ENCODE results near the gene COPS3. TPM values are rescaled to one million over a fixed set of nuclear protein-coding genes. Genes with fewer than 3 reads are reported as not detected.

COPS3 gene
- total and polyA plus RNA-seq, 4 donors: 32.5 to 40.3 (median 39.2) TPM

DNA sequence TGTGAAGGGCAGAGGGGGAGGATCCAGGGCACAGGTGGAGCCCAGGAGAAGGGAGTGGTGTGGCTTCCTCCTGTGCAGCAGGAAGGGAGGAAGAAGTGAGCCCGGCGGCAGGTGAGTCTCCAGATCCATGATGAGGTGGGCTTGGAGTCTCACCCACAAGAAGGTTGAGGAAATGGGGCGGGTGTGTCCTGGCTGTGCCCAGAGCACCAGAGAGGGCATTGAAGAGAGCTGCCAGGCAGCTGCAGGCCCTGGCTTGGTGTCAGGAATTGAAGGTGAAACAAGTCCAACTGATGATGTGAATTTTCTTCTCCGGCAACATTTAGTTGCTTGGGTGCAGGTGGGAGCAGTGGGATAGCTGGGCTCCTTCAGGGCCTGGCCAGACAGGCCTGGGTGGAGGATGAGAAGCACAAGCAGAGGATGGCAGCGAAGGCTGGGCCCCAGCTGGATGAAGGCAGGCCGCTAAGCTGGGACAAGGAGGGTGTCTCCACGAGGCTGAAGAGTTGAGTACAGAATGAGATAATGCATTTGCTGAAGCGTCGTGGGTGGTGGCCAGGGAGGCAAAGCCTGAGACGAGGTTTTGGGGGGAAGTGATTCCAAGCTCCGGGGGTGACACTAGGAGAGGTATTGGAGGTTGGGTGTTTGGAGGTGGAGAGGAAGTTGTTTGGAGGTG lies 40.4 kb upstream of the COPS3 start:
- H3K4me1 ChIP-seq (ENCODE audit: control insufficient read depth in 1 of 2, insufficient read depth in 2 of 2, low read length in 2 of 2): no peaks in the 10 kb centered on the region
- H3K4me3 ChIP-seq (ENCODE audit: low read length in 2 of 2): no peak overlapping the region
- no peaks in the 10 kb centered on the region for H3K27me3 ChIP-seq (ENCODE audit: control insufficient read depth in 1 of 2, insufficient read depth in 2 of 2, low read length in 1 of 2)
- WGBS, 2 donors: 85 to 88% methylated on average over 11 of the region's 11 CpGs
- ATAC-seq (ENCODE audit: low FRiP score) (no peak), DNase-seq (peak in 1 of 2 donors; percentile 58)
- intact Hi-C loops (cut with DNase I): no loop called here
- H3K27ac ChIP-seq (ENCODE audit: low read depth in 1 of 2, low read length in 2 of 2): no peak overlapping the region
- H3K36me3 ChIP-seq (ENCODE audit: control insufficient read depth in 1 of 2, insufficient read depth in 2 of 2, low read length in 1 of 2): no peaks in the 10 kb centered on the region
- H3K9me3 ChIP-seq (ENCODE audit: control insufficient read depth, low read length): no peaks in the 10 kb centered on the region

DNA sequence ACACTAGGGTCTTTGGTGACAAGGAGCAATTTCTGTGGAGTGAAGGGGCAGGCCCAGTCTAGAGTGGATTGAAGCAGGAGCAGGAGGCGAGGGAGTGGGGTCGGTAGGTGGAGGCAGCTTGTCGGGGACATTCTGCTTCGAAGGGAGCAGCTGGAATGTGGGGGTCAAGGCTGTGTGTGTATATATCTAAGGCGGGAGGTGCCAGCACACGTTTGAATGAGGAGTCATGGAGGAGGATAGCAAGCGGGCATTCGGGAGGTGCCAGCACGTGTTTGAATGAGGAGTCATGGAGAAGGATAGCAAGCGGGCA lies 39.8 kb upstream of the COPS3 start:
- H3K27me3 ChIP-seq (ENCODE audit: control insufficient read depth in 1 of 2, insufficient read depth in 2 of 2, low read length in 1 of 2): no peaks in the 10 kb centered on the region
- no peaks in the 10 kb centered on the region for H3K36me3 ChIP-seq (ENCODE audit: control insufficient read depth in 1 of 2, insufficient read depth in 2 of 2, low read length in 1 of 2)
- no peaks in the 10 kb centered on the region for H3K9me3 ChIP-seq (ENCODE audit: control insufficient read depth, low read length)
- ATAC-seq (ENCODE audit: low FRiP score) (no peak), DNase-seq (peak in 1 of 2 donors; percentile 51)
- intact Hi-C loops (cut with DNase I): no loop called here
- no peaks in the 10 kb centered on the region for H3K4me1 ChIP-seq (ENCODE audit: control insufficient read depth in 1 of 2, insufficient read depth in 2 of 2, low read length in 2 of 2)
- no peak overlapping the region for H3K27ac ChIP-seq (ENCODE audit: low read depth in 1 of 2, low read length in 2 of 2)
- 89 to 90% methylated on average over 10 of the region's 10 CpGs for WGBS, 2 donors
- no peak overlapping the region for H3K4me3 ChIP-seq (ENCODE audit: low read length in 2 of 2)

DNA sequence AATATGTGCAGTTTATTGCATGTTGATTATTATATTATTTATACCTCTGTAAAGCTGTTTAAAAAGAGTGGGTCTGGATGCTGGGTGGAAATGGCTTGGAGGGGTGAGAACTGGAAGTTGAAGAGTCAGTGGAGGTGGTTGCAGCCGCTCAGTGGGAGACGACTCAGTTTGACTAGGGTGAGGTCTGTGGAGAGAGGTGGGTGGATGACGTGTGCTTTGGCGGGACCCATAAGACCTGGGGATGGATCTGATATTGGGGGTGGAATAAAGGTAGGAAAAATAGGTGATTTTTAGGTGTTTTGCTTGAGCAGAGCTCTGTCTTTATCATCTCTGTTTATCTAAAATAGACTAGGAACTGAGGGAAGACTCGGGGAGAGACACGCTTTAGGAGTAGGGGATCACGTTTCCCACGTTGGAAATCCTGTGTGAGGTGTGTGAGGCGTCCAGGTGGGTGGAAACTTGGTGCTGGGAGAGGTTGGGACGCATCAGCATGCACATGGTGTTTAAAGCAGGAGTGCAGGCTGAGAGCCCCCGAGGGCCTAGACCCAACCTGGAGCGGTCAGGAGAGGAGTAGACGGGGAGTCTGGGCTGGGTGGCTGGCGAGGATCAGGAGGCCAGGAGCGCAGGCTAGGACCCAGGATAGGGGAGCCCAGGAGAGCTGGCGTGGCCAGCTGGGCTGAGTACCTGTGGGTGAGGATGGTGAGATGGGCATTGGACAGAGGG lies 39.3 kb upstream of the COPS3 start:
- DNase-seq (peak in 1 of 2 donors; percentile 24), ATAC-seq (ENCODE audit: low FRiP score) (no peak)
- no peaks in the 10 kb centered on the region for H3K9me3 ChIP-seq (ENCODE audit: control insufficient read depth, low read length)
- H3K4me1 ChIP-seq (ENCODE audit: control insufficient read depth in 1 of 2, insufficient read depth in 2 of 2, low read length in 2 of 2): no peaks in the 10 kb centered on the region
- H3K4me3 ChIP-seq (ENCODE audit: low read length in 2 of 2): no peak overlapping the region
- WGBS, 2 donors: 91 to 93% methylated on average over 16 of the region's 16 CpGs
- no peaks in the 10 kb centered on the region for H3K36me3 ChIP-seq (ENCODE audit: control insufficient read depth in 1 of 2, insufficient read depth in 2 of 2, low read length in 1 of 2)
- H3K27ac ChIP-seq (ENCODE audit: low read depth in 1 of 2, low read length in 2 of 2): no peak overlapping the region
- H3K27me3 ChIP-seq (ENCODE audit: control insufficient read depth in 1 of 2, insufficient read depth in 2 of 2, low read length in 1 of 2): no peaks in the 10 kb centered on the region
- intact Hi-C loops (cut with DNase I): no loop called here

DNA sequence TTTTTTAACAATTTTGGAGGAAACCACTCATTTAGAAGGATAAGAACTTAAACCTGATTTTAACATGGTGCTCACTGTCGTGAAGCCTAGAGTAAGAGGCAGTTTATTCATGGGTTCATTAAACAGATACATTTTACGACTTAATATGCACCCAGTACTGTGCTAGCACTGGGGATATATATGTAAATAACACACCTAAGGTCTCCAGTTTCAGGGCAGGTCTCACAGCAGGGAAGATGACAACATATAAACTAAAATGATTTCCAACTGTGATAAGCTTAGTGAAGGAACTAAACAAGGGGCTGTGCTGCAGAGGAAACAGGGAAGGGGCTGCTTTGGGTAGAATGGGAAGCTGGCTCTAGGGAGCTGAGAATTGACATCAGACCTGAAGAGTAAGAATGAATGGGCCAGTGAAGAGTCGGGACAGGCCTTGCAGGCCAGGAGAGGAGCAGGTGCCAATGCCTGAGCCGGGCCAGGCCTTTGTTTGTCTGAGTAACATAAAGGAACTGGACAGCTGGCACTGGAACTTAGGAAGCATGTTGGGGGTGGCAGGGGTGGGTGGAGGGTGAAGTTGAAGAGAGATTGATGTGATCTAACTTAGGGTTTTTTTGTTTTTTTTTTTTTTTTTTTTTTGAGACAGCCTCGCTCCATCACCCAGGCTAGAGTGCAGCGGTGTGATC lies 34.2 kb upstream of the COPS3 start:
- Histone ChIP-seq H3K36me3 (ENCODE audit: control insufficient read depth in 1 of 2, insufficient read depth in 2 of 2, low read length in 1 of 2) (no peaks in the 10 kb centered on the region), H3K4me3 (ENCODE audit: low read length in 2 of 2) (no peak overlapping the region), H3K4me1 (ENCODE audit: control insufficient read depth in 1 of 2, insufficient read depth in 2 of 2, low read length in 2 of 2) (no peaks in the 10 kb centered on the region), H3K27me3 (ENCODE audit: control insufficient read depth in 1 of 2, insufficient read depth in 2 of 2, low read length in 1 of 2) (no peaks in the 10 kb centered on the region), H3K9me3 (ENCODE audit: control insufficient read depth, low read length) (no peaks in the 10 kb centered on the region), H3K27ac (ENCODE audit: low read depth in 1 of 2, low read length in 2 of 2) (no peak overlapping the region)
- intact Hi-C loops (cut with DNase I): no loop called here
- ATAC-seq (ENCODE audit: low FRiP score) (no peak), DNase-seq (no peak)
- WGBS, 2 donors: 78 to 91% methylated on average over 6 of the region's 6 CpGs

GRCh38 chr17:17314501-17315071 lies 33.5 kb upstream of the COPS3 start:
- intact Hi-C loops (cut with DNase I): no loop called here
- no peaks in the 10 kb centered on the region for H3K36me3 ChIP-seq (ENCODE audit: control insufficient read depth in 1 of 2, insufficient read depth in 2 of 2, low read length in 1 of 2)
- H3K4me1 ChIP-seq (ENCODE audit: control insufficient read depth in 1 of 2, insufficient read depth in 2 of 2, low read length in 2 of 2): no peaks in the 10 kb centered on the region
- 81 to 83% methylated on average over 5 of the region's 5 CpGs for WGBS, 2 donors
- H3K4me3 ChIP-seq (ENCODE audit: low read length in 2 of 2): no peak overlapping the region
- no peaks in the 10 kb centered on the region for H3K9me3 ChIP-seq (ENCODE audit: control insufficient read depth, low read length)
- DNase-seq: no peak
- no peaks in the 10 kb centered on the region for H3K27me3 ChIP-seq (ENCODE audit: control insufficient read depth in 1 of 2, insufficient read depth in 2 of 2, low read length in 1 of 2)
- ATAC-seq (ENCODE audit: low FRiP score): no peak
- no peak overlapping the region for H3K27ac ChIP-seq (ENCODE audit: low read depth in 1 of 2, low read length in 2 of 2)

DNA sequence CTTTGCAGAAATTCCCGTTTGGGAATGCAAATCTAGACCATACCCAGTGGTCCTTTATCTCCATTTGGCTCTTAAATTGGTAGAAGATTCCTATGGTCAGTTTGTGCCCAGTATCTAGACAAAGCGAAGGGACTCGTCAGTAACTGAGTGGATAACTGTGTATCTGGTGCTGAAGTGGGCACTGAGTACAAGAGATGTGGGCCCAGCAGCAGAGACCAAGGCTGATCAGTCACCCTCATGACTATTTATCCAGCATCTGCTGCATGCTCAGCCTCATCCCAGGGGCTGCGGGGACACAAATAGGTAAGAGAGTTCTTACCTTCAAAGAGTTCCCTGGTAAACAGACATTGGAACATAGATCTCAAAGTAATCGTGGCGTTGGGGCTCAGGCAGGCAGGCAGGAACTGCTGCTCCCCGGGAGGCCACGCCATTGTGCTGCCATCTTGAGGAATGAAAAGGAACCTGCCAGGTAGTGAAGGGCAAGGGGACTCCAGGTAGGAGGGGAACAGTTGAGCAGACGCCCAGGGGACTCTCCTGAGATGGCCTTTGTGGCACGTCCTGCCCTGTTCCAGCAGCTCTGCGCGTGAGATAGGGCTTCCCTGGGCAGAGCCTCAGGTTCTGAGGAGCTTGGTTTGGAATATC lies 32.4 kb upstream of the COPS3 start:
- DNase-seq (no peak), ATAC-seq (ENCODE audit: low FRiP score) (no peak)
- Histone ChIP-seq H3K27me3 (ENCODE audit: control insufficient read depth in 1 of 2, insufficient read depth in 2 of 2, low read length in 1 of 2) (no peaks in the 10 kb centered on the region), H3K9me3 (ENCODE audit: control insufficient read depth, low read length) (no peaks in the 10 kb centered on the region), H3K4me3 (ENCODE audit: low read length in 2 of 2) (no peak overlapping the region), H3K27ac (ENCODE audit: low read depth in 1 of 2, low read length in 2 of 2) (no peak overlapping the region), H3K4me1 (ENCODE audit: control insufficient read depth in 1 of 2, insufficient read depth in 2 of 2, low read length in 2 of 2) (no peaks in the 10 kb centered on the region), H3K36me3 (ENCODE audit: control insufficient read depth in 1 of 2, insufficient read depth in 2 of 2, low read length in 1 of 2) (no peaks in the 10 kb centered on the region)
- WGBS, 2 donors: 57% methylated on average over 12 of the region's 12 CpGs
- intact Hi-C loops (cut with DNase I): no loop called here

DNA sequence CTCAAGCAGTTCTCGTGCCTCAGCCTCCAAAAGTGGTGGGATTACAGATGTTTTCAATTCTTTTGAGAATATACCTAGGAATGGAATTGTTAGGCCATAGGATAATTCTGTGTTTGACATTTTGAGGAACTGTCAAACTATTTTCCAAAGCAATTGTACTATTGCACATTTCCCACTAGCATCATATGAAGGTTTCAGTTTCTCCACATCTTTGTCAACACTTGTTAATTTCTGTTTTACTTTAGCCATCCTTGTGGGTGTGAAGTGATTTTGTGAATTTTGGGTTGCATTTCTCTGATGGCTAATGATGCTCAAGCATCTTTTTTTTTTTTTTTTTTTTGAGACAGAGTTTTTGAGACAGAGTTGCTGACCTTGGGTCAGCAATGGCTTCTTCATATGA lies 28.3 kb upstream of the COPS3 start:
- no peaks in the 10 kb centered on the region for H3K4me1 ChIP-seq (ENCODE audit: control insufficient read depth in 1 of 2, insufficient read depth in 2 of 2, low read length in 2 of 2)
- intact Hi-C loops (cut with DNase I): loop anchor here in 1 of 2 donors (10.0 kb wide), 1 partner anchor 305 kb away; no protein-coding TSS in a partner anchor

GRCh38 chr17:17305281-17305801 lies 24.3 kb upstream of the COPS3 start:
- intact Hi-C loops (cut with DNase I): loop anchor here in 1 of 2 donors (10.0 kb wide), 1 partner anchor 301 kb away; no protein-coding TSS in a partner anchor
- WGBS, 2 donors: 63 to 67% methylated on average over 7 to 8 of the region's 8 CpGs
- no peak overlapping the region for H3K4me3 ChIP-seq (ENCODE audit: low read length in 2 of 2)
- no peaks in the 10 kb centered on the region for H3K27me3 ChIP-seq (ENCODE audit: control insufficient read depth in 1 of 2, insufficient read depth in 2 of 2, low read length in 1 of 2)
- H3K4me1 ChIP-seq (ENCODE audit: control insufficient read depth in 1 of 2, insufficient read depth in 2 of 2, low read length in 2 of 2): no peaks in the 10 kb centered on the region
- H3K27ac ChIP-seq (ENCODE audit: low read depth in 1 of 2, low read length in 2 of 2): no peak overlapping the region
- DNase-seq (peak in 1 of 2 donors; percentile 34), ATAC-seq (ENCODE audit: low FRiP score) (no peak)
- no peaks in the 10 kb centered on the region for H3K9me3 ChIP-seq (ENCODE audit: control insufficient read depth, low read length)
- H3K36me3 ChIP-seq (ENCODE audit: control insufficient read depth in 1 of 2, insufficient read depth in 2 of 2, low read length in 1 of 2): no peaks in the 10 kb centered on the region

More for the DNA sequence above, 28.3 kb upstream of the COPS3 start:
- Histone ChIP-seq H3K36me3 (ENCODE audit: control insufficient read depth in 1 of 2, insufficient read depth in 2 of 2, low read length in 1 of 2) (no peaks in the 10 kb centered on the region), H3K9me3 (ENCODE audit: control insufficient read depth, low read length) (no peaks in the 10 kb centered on the region), H3K4me3 (ENCODE audit: low read length in 2 of 2) (no peak overlapping the region), H3K27ac (ENCODE audit: low read depth in 1 of 2, low read length in 2 of 2) (no peak overlapping the region), H3K27me3 (ENCODE audit: control insufficient read depth in 1 of 2, insufficient read depth in 2 of 2, low read length in 1 of 2) (no peaks in the 10 kb centered on the region)
- 95 to 100% methylated on average over 1 of the region's 1 CpG for WGBS, 2 donors
- no peak for DNase-seq
- no peak for ATAC-seq (ENCODE audit: low FRiP score)
